GM12878 (cell line): ENCODE measurements around the gene VKORC1.

Experiments
- CBX3 ChIP-seq: fragments of 200-600 bp; sonication (generic); IDR thresholded peaks from 2 replicates; pipeline ENCODE4 v1.6.1; 2016; ENCODE audit warnings: low read depth, borderline replicate concordance
- EZH2 ChIP-seq: IDR thresholded peaks from 2 replicates; pipeline ENCODE4 v1.6.1; 2012; ENCODE audit warnings: low read depth, mild to moderate bottlenecking, control low read depth, inconsistent platforms, low read length, borderline replicate concordance; ENCODE audit not compliant: control insufficient read depth
- FOS ChIP-seq: IDR thresholded peaks from 3 replicates; pipeline ENCODE4 v1.6.1; 2011; ENCODE audit warnings: borderline replicate concordance; ENCODE audit not compliant: insufficient read length; ENCODE audit errors: extremely low read depth
- NRF1 ChIP-seq: conservative IDR thresholded peaks from 2 replicates; pipeline ENCODE4 v1.6.1; 2011; ENCODE audit warnings: mild to moderate bottlenecking, low read depth, low read length, improper control_type of control experiment
- PAX8 ChIP-seq: fragments of 450-650 bp; IDR thresholded peaks from 2 replicates; pipeline ENCODE4 v1.6.1; 2017; ENCODE audit warnings: mild to moderate bottlenecking, moderate library complexity
- POLR2A ChIP-seq: IDR thresholded peaks from 2 replicates; pipeline ENCODE4 v1.6.1; 2011; ENCODE audit warnings: low read depth, mild to moderate bottlenecking, low read length
- POU2F2 ChIP-seq: IDR thresholded peaks from 3 replicates; pipeline ENCODE4 v1.6.1; 2011; ENCODE audit warnings: low read depth, mild to moderate bottlenecking, low read length, borderline replicate concordance
- RBBP5 ChIP-seq: fragments of 200-600 bp; sonication (generic); conservative IDR thresholded peaks from 2 replicates; pipeline ENCODE4 v1.6.1; 2016
- SUPT20H ChIP-seq: IDR thresholded peaks from 2 replicates; pipeline ENCODE4 v1.6.1; 2011; ENCODE audit warnings: low read depth, mild to moderate bottlenecking, low read length, moderate library complexity, borderline replicate concordance; ENCODE audit not compliant: control insufficient read depth
- ZZZ3 ChIP-seq: IDR thresholded peaks from 2 replicates; pipeline ENCODE4 v1.6.1; 2011; ENCODE audit warnings: low read depth; ENCODE audit not compliant: control insufficient read depth, insufficient read length
- TF ChIP-seq, protein P1 (sequence below), 3 experiments: IDR thresholded peaks in 2 of 3; conservative IDR thresholded peaks in 1 of 3; 2 replicates each; pipeline ENCODE4 v1.5.1; 2011; ENCODE audit warnings: low read depth in 3 of 3, low read length in 3 of 3, mild to moderate bottlenecking in 3 of 3, control low read depth in 2 of 3, moderate library complexity in 2 of 3, inconsistent platforms in 1 of 3, mixed read lengths in 1 of 3; ENCODE audit not compliant: control insufficient read depth in 2 of 3, insufficient read depth in 1 of 3; ENCODE audit errors: extremely low read depth in 1 of 3

GRCh38 chr16:31105677-31106213, 11.1 kb upstream of the VKORC1 start:
- no peak for TF ChIP-seq SUPT20H
- peak; percentile 79 for TF ChIP-seq POLR2A
- TF ChIP-seq, protein P1, sequence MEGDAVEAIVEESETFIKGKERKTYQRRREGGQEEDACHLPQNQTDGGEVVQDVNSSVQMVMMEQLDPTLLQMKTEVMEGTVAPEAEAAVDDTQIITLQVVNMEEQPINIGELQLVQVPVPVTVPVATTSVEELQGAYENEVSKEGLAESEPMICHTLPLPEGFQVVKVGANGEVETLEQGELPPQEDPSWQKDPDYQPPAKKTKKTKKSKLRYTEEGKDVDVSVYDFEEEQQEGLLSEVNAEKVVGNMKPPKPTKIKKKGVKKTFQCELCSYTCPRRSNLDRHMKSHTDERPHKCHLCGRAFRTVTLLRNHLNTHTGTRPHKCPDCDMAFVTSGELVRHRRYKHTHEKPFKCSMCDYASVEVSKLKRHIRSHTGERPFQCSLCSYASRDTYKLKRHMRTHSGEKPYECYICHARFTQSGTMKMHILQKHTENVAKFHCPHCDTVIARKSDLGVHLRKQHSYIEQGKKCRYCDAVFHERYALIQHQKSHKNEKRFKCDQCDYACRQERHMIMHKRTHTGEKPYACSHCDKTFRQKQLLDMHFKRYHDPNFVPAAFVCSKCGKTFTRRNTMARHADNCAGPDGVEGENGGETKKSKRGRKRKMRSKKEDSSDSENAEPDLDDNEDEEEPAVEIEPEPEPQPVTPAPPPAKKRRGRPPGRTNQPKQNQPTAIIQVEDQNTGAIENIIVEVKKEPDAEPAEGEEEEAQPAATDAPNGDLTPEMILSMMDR (IDR thresholded peaks at IDR 0.05 in 2 of 3, conservative IDR thresholded peaks at IDR 0.05 in 1 of 3; ENCODE audit: control insufficient read depth in 2 of 3, extremely low read depth in 1 of 3, insufficient read depth in 1 of 3, low read depth in 3 of 3, low read length in 3 of 3) = peak; percentile 67 to 89 (median 72)
- no peak for TF ChIP-seq POU2F2
- TF ChIP-seq NRF1 = no peak
- TF ChIP-seq RBBP5 = no peak
- no peak for TF ChIP-seq ZZZ3
- TF ChIP-seq PAX8 = no peak
- TF ChIP-seq EZH2 = no peak
- no peak for TF ChIP-seq CBX3
- TF ChIP-seq FOS = no peak
